ENCODE data around the gene TC2N.

DNA sequence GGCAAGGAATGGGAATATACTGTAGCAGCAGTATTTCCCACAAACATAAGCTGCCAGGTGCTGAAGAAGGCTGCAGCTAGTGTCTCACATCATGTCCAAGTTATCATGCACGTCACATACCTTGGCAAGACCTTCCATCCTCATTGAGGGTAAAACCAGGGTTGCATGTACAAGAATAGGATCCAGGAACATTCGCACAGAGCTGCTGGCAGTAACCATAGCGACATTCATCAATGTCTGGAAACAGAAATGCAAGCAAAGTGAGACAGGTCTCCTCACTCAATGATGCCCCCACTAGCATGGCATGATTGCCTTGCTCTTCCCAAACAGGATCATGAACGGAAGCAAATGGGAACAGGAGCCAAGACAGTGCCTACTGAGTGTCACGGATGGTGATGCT is 23.8 kb upstream of the TC2N start:
- TF ChIP-seq CTCF (conservative IDR thresholded peaks at IDR 0.05) (no peak), EZH2 (IDR thresholded peaks at IDR 0.05; ENCODE audit: low read depth) (no peak)
